CD4-positive, CD25-positive, alpha-beta regulatory T cell (primary cell): ENCODE results near the gene SIGLEC15. TPM values are rescaled to one million over a fixed set of nuclear protein-coding genes. Genes with fewer than 3 reads are reported as not detected.
A peak's percentile ranks its signal among the peaks of the same experiment; 100 is the strongest.

Experiments
- ATAC-seq, 2 donors: fragments of 150-1000 bp; cut with Tn5 transposase; one replicate each; pipeline ENCODE4 v1.10.0; 2021; ENCODE audit warnings: low read depth in 2 of 2, moderate number of reproducible peaks in 2 of 2, moderate library complexity in 1 of 2
- DNase-seq, 3 donors: peaks; one replicate each; pipeline versions ENCODE4 v3.0.0 to v3.0.0-alpha.2; 2012 to 2022; ENCODE audit warnings: mixed read lengths in 1 of 3
- H3K27ac ChIP-seq: one replicate; pipeline ENCODE4 v1.7.0; 2013; ENCODE audit warnings: mild to moderate bottlenecking, low read length; ENCODE audit not compliant: insufficient read depth, poor library complexity, severe bottlenecking
- H3K27me3 ChIP-seq: one replicate; pipeline ENCODE4 v1.7.0; 2013; ENCODE audit warnings: low read length; ENCODE audit not compliant: control insufficient read depth, insufficient read depth
- H3K36me3 ChIP-seq: one replicate; pipeline ENCODE4 v1.7.0; 2013; ENCODE audit warnings: mild to moderate bottlenecking, low read length, moderate library complexity; ENCODE audit not compliant: control insufficient read depth, insufficient read depth
- H3K4me1 ChIP-seq: 2 replicates; pipeline ENCODE4 v1.7.0; 2013; ENCODE audit warnings: mild to moderate bottlenecking, low read length; ENCODE audit not compliant: insufficient read depth, control insufficient read depth, poor library complexity, severe bottlenecking
- H3K4me3 ChIP-seq: one replicate; pipeline ENCODE4 v1.7.0; 2013; ENCODE audit warnings: low read depth, mild to moderate bottlenecking, low read length, moderate library complexity
- H3K9me3 ChIP-seq, 2 experiments: 1 replicate in 1 of 2; 2 replicates in 1 of 2; pipeline ENCODE4 v1.7.0; 2013; ENCODE audit warnings: low read length in 2 of 2, mild to moderate bottlenecking in 1 of 2, moderate library complexity in 1 of 2; ENCODE audit not compliant: control insufficient read depth in 2 of 2
- H3K27ac Mint-ChIP-seq, 3 donors: one replicate each; pipeline ENCODE4 v1.8.0; 2020 to 2022; ENCODE audit warnings: mild to moderate bottlenecking in 3 of 3, mixed read lengths in 3 of 3, moderate library complexity in 2 of 3
- H3K27me3 Mint-ChIP-seq: one replicate; pipeline ENCODE4 v1.8.0; 2022; ENCODE audit warnings: mild to moderate bottlenecking, mixed read lengths
- H3K36me3 Mint-ChIP-seq: one replicate; pipeline ENCODE4 v1.8.0; 2020; ENCODE audit warnings: mixed read lengths
- H3K4me1 Mint-ChIP-seq, 4 donors: one replicate each; pipeline ENCODE4 v1.8.0; 2020 to 2022; ENCODE audit warnings: mixed read lengths in 4 of 4, mild to moderate bottlenecking in 1 of 4
- H3K4me3 Mint-ChIP-seq, 4 donors: one replicate each; pipeline ENCODE4 v1.8.0; 2020 to 2022; ENCODE audit warnings: mild to moderate bottlenecking in 4 of 4, mixed read lengths in 4 of 4, moderate library complexity in 3 of 4
- H3K9me3 Mint-ChIP-seq, 7 donors: one replicate each; pipeline ENCODE4 v1.8.0; 2020 to 2022; ENCODE audit warnings: mixed read lengths in 7 of 7, mild to moderate bottlenecking in 3 of 7, moderate library complexity in 2 of 7
- polyA plus RNA-seq, 4 donors: library from polyadenylated mRNA; unstranded; fragments of 300-500 nt; fragmentation: Illumina TruSeq; gene quantifications; one replicate each; pipeline ENCODE4 v1.2.3, GENCODE V29; 2021
- total RNA-seq: library from RNA; stranded (reverse); gene quantifications from one replicate; pipeline ENCODE4 v1.2.3, GENCODE V29; 2022

The SIGLEC15 gene
- total and polyA plus RNA-seq, 5 donors from 2014 or later = 0.36 TPM; not detected in 4

DNA sequence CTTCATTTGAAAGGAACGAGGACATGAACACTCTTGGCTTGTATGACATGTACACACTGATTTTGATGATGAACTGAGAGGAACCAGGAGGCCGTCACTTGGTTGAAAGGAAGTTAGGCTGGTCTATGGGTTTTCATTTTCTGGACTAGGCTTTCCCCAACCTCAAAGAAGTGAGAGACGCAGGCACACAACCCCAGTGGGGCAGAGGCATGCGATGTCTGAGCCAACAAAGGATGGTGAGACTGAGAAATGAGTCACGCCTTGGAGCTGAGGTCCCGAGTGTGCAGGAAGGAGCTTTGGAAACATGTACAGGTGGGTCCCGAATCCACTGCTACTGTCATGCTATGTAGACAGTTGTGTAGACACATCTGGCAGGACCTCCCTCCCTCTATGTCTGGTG is 24.1 kb downstream of the SIGLEC15 start:
- no peaks in the 10 kb centered on the region for H3K27me3 Mint-ChIP-seq
- Histone ChIP-seq H3K27ac (no peak overlapping the region), H3K36me3 (peaks cover 43% of the 10 kb centered on the region), H3K27me3 (no peaks in the 10 kb centered on the region), H3K9me3 (no peaks in the 10 kb centered on the region), H3K4me3 (no peak overlapping the region), H3K4me1 (no peaks in the 10 kb centered on the region)
- peaks cover 41% of the 10 kb centered on the region for H3K36me3 Mint-ChIP-seq
- no peak overlapping the region for H3K4me3 Mint-ChIP-seq
- no peaks in the 10 kb centered on the region for H3K9me3 Mint-ChIP-seq
- ATAC-seq = no peak
- H3K4me1 Mint-ChIP-seq = peaks cover 0 to 7% (median 1%) of the 10 kb centered on the region in 4 donors
- DNase-seq = no peak
- peak overlapping the region in 1 of 3 donors; percentile 69 for H3K27ac Mint-ChIP-seq

DNA sequence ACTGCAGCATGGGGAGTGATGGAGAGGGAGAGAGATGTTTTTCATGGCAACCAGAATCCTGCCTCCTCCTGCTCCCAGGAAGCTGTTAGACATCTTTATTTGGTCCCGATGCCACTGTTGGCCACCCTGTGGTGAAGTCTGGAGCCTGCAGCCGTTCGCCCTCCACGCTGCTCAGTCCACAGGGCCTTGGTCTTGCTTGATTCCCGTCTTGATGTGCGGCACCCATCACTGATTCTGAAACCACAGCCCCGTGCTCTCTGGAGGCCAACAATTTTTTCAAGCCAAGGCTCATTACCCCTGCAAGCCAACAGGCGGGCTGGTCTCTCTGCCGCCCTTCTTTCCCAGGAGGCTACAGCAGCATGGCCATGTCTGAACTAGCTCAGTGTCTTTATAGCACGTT is 24.5 kb downstream of the SIGLEC15 start:
- peak overlapping the region in 1 of 3 donors; percentile 23 for H3K27ac Mint-ChIP-seq
- peaks cover 48% of the 10 kb centered on the region for H3K36me3 ChIP-seq
- peaks cover 43% of the 10 kb centered on the region for H3K36me3 Mint-ChIP-seq

DNA sequence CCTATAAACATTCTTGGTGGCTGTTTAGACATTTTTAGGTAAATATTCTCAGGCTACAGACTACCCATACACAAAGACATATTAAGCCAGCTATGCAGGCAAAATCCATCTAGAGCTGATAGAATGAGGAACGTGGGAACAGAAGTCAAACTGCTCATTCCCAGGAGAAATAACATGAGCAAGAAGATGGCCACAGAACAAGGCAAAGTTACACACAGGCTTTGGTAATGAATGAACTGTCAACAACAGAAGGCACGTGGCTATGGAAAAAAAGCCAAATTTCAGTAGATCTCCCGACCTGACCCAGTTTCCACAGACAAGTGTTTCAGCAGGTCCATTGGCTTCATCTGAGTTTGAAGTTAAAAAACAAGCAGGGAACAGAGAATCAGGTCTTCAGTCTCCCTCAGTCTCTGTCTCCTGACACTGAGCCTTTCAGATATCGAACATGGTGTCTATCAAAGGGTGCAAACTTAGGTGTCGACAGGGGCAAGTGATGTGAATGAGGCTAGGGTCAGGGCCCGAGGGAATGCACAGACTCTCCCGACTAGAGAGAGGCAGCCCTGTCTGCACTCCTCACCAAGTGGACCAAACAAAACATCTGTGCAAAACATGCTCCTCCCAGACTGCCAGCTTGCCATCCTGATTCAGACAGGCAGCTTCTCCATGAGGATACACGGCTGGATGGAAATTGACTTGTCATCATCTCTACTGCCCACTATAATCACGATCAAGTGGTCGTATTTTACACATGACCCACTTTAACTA is 25.9 kb downstream of the SIGLEC15 start:
- no peak for ATAC-seq
- Mint-ChIP-seq H3K4me3 (no peak overlapping the region), H3K4me1 (peaks cover 0 to 2% (median under 1%) of the 10 kb centered on the region in 4 donors), H3K9me3 (no peaks in the 10 kb centered on the region), H3K27me3 (no peaks in the 10 kb centered on the region), H3K27ac (no peak overlapping the region), H3K36me3 (peaks cover 56% of the 10 kb centered on the region)
- Histone ChIP-seq H3K4me1 (no peaks in the 10 kb centered on the region), H3K27ac (no peak overlapping the region), H3K9me3 (no peaks in the 10 kb centered on the region), H3K4me3 (no peak overlapping the region), H3K27me3 (no peaks in the 10 kb centered on the region), H3K36me3 (peaks cover 60% of the 10 kb centered on the region)
- DNase-seq = no peak

More for the DNA sequence above, 24.5 kb downstream of the SIGLEC15 start:
- H3K9me3 ChIP-seq = no peaks in the 10 kb centered on the region
- no peak for DNase-seq
- ATAC-seq = no peak
- H3K4me3 ChIP-seq = no peak overlapping the region
- Mint-ChIP-seq H3K9me3 (no peaks in the 10 kb centered on the region), H3K4me3 (peak overlapping the region in 1 of 4 donors; percentile 10), H3K27me3 (no peaks in the 10 kb centered on the region), H3K4me1 (peaks cover 0 to 2% (median 0%) of the 10 kb centered on the region in 4 donors)
- no peak overlapping the region for H3K27ac ChIP-seq
- no peaks in the 10 kb centered on the region for H3K4me1 ChIP-seq
- H3K27me3 ChIP-seq = no peaks in the 10 kb centered on the region

DNA sequence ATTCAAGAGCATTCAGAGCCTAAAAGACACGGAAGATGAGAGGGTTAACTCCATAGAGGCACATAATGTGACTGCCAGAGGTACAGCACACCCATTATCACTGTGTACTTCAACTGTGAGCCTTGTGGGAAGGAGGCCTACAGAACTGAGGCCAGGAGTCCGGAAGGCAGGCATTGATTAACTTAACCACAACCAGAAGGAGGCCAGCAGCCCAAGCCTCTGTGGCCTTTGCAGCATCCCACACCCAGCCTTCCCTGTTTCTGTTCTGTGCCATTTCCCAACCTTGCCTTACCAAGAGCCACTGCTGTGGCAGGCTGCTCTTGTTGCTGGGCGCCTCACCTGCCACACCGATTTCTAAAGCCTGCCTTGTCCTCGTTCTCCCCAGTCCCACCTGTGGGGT is 27.2 kb downstream of the SIGLEC15 start:
- H3K36me3 ChIP-seq = peaks cover 71% of the 10 kb centered on the region
- no peaks in the 10 kb centered on the region for H3K27me3 ChIP-seq
- ATAC-seq (no peak), DNase-seq (no peak)
- no peaks in the 10 kb centered on the region for H3K27me3 Mint-ChIP-seq
- H3K4me3 Mint-ChIP-seq = no peak overlapping the region
- H3K9me3 Mint-ChIP-seq = no peaks in the 10 kb centered on the region
- H3K36me3 Mint-ChIP-seq = peaks cover 63% of the 10 kb centered on the region
- H3K4me3 ChIP-seq = no peak overlapping the region
- no peaks in the 10 kb centered on the region for H3K9me3 ChIP-seq
- no peak overlapping the region for H3K27ac ChIP-seq
- H3K27ac Mint-ChIP-seq = peak overlapping the region in 2 of 3 donors; percentile 32 to 44
- no peaks in the 10 kb centered on the region for H3K4me1 ChIP-seq
- H3K4me1 Mint-ChIP-seq = peaks cover 0 to 2% (median 0%) of the 10 kb centered on the region in 4 donors

DNA sequence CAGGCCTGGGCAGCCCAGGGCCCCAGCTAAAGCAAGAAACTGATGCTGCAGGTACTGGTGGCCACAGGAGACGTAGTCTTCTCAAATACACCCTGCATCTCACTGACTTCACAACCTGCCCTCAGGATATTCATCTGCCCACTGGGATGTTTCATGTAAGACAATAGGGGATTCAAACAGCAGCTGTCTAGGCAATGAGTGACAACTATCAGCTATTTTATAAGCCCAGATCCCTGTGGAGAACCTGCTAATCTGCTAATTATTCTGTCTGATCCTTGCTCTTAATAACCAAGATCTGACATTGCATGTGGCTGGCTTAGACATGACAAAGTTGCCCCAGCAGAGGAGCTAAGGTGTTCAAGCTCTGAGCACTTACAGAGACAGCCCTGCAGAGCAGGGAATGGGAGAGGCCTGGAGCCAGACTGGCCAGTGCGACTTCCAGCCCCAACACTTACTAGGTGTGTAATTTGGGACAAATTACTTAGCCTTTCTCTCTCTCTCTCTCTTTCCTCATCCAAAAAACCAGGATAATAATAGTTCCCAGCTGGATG is 28.6 kb downstream of the SIGLEC15 start:
- Histone ChIP-seq H3K9me3 (no peaks in the 10 kb centered on the region), H3K27me3 (no peaks in the 10 kb centered on the region), H3K4me3 (no peak overlapping the region), H3K27ac (no peak overlapping the region), H3K4me1 (no peaks in the 10 kb centered on the region), H3K36me3 (peaks cover 86% of the 10 kb centered on the region)
- Mint-ChIP-seq H3K4me1 (peaks cover 0 to 2% (median 0%) of the 10 kb centered on the region in 4 donors), H3K36me3 (peaks cover 77% of the 10 kb centered on the region), H3K27ac (no peak overlapping the region), H3K9me3 (no peaks in the 10 kb centered on the region), H3K4me3 (no peak overlapping the region), H3K27me3 (no peaks in the 10 kb centered on the region)
- DNase-seq (no peak), ATAC-seq (no peak)

DNA sequence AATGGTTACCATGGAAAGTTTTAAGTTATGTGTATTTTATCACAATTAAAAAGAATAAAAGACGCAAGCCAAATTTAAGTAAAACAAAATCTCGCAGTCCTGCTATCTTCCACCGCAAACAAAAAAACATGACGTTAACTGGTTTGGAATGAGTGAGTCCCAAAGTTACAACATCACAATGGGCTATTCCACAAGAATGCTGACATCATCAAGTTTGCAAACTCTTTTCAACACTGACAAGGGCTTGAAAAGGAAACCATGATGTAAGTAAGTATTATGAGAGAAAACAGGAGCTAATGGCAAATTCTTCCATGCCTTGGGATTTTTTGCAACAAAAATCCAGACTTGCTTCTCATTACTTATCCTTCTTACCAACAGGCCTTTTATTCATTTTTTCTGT is 31.1 kb downstream of the SIGLEC15 start:
- Mint-ChIP-seq H3K27me3 (no peaks in the 10 kb centered on the region), H3K4me1 (peaks cover 0 to 3% (median 0%) of the 10 kb centered on the region in 4 donors), H3K27ac (no peak overlapping the region), H3K4me3 (no peak overlapping the region), H3K36me3 (peaks cover 76% of the 10 kb centered on the region), H3K9me3 (no peaks in the 10 kb centered on the region)
- peaks cover 85% of the 10 kb centered on the region for H3K36me3 ChIP-seq
- H3K27ac ChIP-seq = no peak overlapping the region
- DNase-seq (no peak), ATAC-seq (no peak)
- H3K9me3 ChIP-seq = no peaks in the 10 kb centered on the region
- H3K4me1 ChIP-seq = no peaks in the 10 kb centered on the region
- H3K27me3 ChIP-seq = no peaks in the 10 kb centered on the region
- H3K4me3 ChIP-seq = no peak overlapping the region

DNA sequence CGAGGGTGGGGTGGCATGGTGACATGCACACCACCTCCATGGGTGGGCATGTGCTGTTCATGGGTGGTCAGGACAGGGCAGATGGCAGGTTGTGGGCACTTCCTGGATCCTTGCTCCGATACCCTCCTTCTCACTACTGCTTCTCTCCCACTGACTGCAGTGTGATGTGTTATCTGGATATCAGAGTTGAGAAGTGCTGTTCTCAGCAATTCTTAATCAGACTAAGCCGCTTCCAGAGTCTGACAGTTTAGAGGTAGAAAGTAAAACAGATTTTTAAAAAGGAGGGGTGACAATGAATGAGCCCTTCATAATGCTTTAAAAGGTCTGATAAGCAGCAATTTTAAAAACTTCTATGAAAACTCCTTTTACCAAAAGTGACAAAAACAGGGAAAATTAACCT is 33.9 kb downstream of the SIGLEC15 start:
- Mint-ChIP-seq H3K36me3 (peaks cover 76% of the 10 kb centered on the region), H3K27ac (peak overlapping the region in 1 of 3 donors; percentile 56), H3K4me3 (no peak overlapping the region), H3K27me3 (no peaks in the 10 kb centered on the region), H3K9me3 (peaks cover 0 to 2% (median 0%) of the 10 kb centered on the region in 7 donors), H3K4me1 (peaks cover 0 to 3% (median 0%) of the 10 kb centered on the region in 4 donors)
- Histone ChIP-seq H3K9me3 (no peaks in the 10 kb centered on the region), H3K27ac (no peak overlapping the region), H3K36me3 (peaks cover 88% of the 10 kb centered on the region), H3K27me3 (no peaks in the 10 kb centered on the region), H3K4me1 (no peaks in the 10 kb centered on the region), H3K4me3 (no peak overlapping the region)
- no peak for ATAC-seq
- no peak for DNase-seq
